ENCODE measurements around the gene ZNF507. TPM values are rescaled to one million over a fixed set of nuclear protein-coding genes. Genes with fewer than 3 reads are reported as not detected.
A peak's percentile ranks its signal among the peaks of the same experiment; 100 is the strongest.

ZNF507 gene
- total and polyA plus RNA-seq, 2 of the 8 experiments (the other 6 are each of a cell fraction or from before 2014, with no cell fraction given) = 8.6 to 28.8 TPM

DNA sequence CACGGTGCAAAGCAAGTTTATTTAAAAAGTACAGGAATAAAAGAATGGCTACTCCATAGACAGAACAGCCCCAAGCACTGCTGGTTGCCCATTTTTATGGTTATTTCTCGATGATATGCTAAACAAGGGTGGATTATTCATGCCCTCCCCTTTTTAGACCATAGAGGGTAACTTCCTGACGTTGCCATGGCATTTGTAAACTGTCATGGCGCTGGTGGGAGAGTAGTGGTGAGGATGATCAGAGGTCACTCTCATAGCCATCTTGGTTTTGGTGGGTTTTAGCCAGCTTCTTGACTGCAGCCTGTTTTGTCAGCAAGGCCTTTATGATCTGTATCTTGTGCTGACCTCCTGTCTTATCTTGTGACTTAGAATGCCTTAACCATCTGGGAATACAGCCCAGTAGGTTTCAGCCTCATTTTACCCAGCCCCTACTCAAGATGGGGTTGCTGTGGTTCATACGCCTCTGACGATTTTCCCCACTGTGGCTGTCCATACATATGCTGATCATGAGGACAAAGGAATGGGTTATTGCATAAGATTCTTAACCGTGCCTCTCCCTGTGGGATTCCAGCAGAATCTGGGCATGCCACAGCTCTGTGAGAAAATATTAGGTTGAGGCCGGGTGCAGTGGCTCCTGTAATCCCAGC, 36.9 kb upstream of the ZNF507 start:
- FAIRE-seq (peak; percentile 13), DNase-seq (ENCODE audit: low read depth in 1 of 2, low spot score in 2 of 2) (no peak)
- Histone ChIP-seq H3K4ac (replicated peaks; ENCODE audit: insufficient read length, low read depth, low read length) (no peak overlapping the region), H2BK12ac (ENCODE audit: low read depth, low read length) (no peak overlapping the region), H3K27me3 (replicated peaks in 1 of 4; ENCODE audit: control insufficient read depth in 3 of 4, extremely low read depth in 1 of 4, insufficient read depth in 3 of 4, low read length in 3 of 4) (no peaks in the 10 kb centered on the region), H2AFZ (ENCODE audit: low read length) (peak overlapping the region; percentile 85; the same call in 1 of the 2 replicates), H4K5ac (ENCODE audit: insufficient read length, low read depth, low read length) (no peak overlapping the region), H3K9ac (replicated peaks in 1 of 4; ENCODE audit: extremely low read depth in 1 of 4, low read depth in 3 of 4, low read length in 3 of 4) (no peak overlapping the region), H4K91ac (replicated peaks; ENCODE audit: insufficient read length, low read length) (no peak overlapping the region), H3K23me2 (ENCODE audit: low read depth, low read length) (no peaks in the 10 kb centered on the region), H2BK5ac (ENCODE audit: low read depth, low read length) (no peak overlapping the region), H3K4me1 (replicated peaks in 1 of 4; ENCODE audit: control insufficient read depth in 3 of 4, insufficient read depth in 4 of 4, low read length in 3 of 4) (peaks cover 0 to 9% (median 5%) of the 10 kb centered on the region in 4 experiments; a peak in 4 of 7 replicates), H3K23ac (ENCODE audit: insufficient read length) (no peak overlapping the region), H2BK120ac (replicated peaks; ENCODE audit: low read depth, low read length) (no peak overlapping the region), H3K4me3 (ENCODE audit: extremely low read depth in 1 of 4, insufficient read depth in 2 of 4, low read depth in 3 of 4, low read length in 4 of 4) (no peak overlapping the region), H3K14ac (ENCODE audit: insufficient read length) (no peak overlapping the region), H3K79me2 (ENCODE audit: control insufficient read depth in 1 of 2, insufficient read depth in 2 of 2, low read length in 2 of 2) (no peaks in the 10 kb centered on the region), H3K4me2 (ENCODE audit: insufficient read depth in 1 of 2, low read depth in 2 of 2, low read length in 2 of 2) (peak overlapping the region in 1 of 2 experiments; percentile 42; a peak in 2 of 4 replicates), H2BK15ac (ENCODE audit: low read length) (no peak overlapping the region), H3K56ac (replicated peaks; ENCODE audit: insufficient read length, low read depth, low read length) (no peak overlapping the region), H3K36me3 (ENCODE audit: control insufficient read depth in 2 of 4, insufficient read depth in 4 of 4, low read length in 3 of 4) (no peaks in the 10 kb centered on the region), H3K18ac (ENCODE audit: extremely low read depth, low read length) (no peak overlapping the region), H3K79me1 (ENCODE audit: low read depth, low read length) (no peaks in the 10 kb centered on the region), H4K20me1 (replicated peaks in 1 of 2; ENCODE audit: control insufficient read depth in 1 of 2, insufficient read depth in 2 of 2, low read length in 2 of 2) (no peaks in the 10 kb centered on the region), H3K9me3 (ENCODE audit: insufficient read depth in 2 of 2, low read depth in 1 of 2, low read length in 1 of 2) (0 out of 4 replicates have a peak, but pooled peaks cover 0 to 2% of the 10 kb centered on the region in 2 experiments), H3K27ac (ENCODE audit: low read depth, low read length) (peak overlapping the region; percentile 52; the same call in 1 of the 2 replicates), H2BK20ac (ENCODE audit: low read length) (no peak overlapping the region), H2AK5ac (ENCODE audit: low read depth, low read length) (no peak overlapping the region), H4K8ac (ENCODE audit: extremely low read depth, insufficient read depth, low read length) (no peak overlapping the region)
- CTCF ChIA-PET (ENCODE audit: partially characterized antibody) = interaction anchor here (4.8 kb wide), 1 partner anchor 11 kb away, joined by 19 read pairs; no protein-coding TSS in a partner anchor
- WGBS, 2 experiments (ENCODE audit: extremely low coverage in 1 of 2, insufficient coverage in 1 of 2, insufficient read length in 1 of 2, insufficient replicate concordance in 2 of 2, low coverage in 1 of 2, low lambda C conversion rate in 2 of 2, missing lambda C conversion rate in 1 of 2) = 58% methylated on average over 8 of the region's 8 CpGs; no CpG with 5 or more reads in 1 of the 2 experiments
- POLR2A ChIA-PET (ENCODE audit: partially characterized antibody) = no interaction called here
- TF ChIP-seq CEBPB (IDR thresholded peaks at IDR 0.05; ENCODE audit: low read depth, low read length) = peak; percentile 83
- peak; percentile 87 for TF ChIP-seq YY1 (IDR thresholded peaks at IDR 0.05; ENCODE audit: low read depth, low read length)
- TF ChIP-seq RAD21 (IDR thresholded peaks at IDR 0.05 in 1 of 2, conservative IDR thresholded peaks at IDR 0.05 in 1 of 2; ENCODE audit: low read depth in 2 of 2, low read length in 2 of 2) = no peak
- TF ChIP-seq HDAC2 (IDR thresholded peaks at IDR 0.05; ENCODE audit: borderline replicate concordance in 1 of 2, low read depth in 2 of 2, low read length in 2 of 2) = 0 out of 4 replicates have a peak, but pooled peaks of 1 of the 2 experiments have one; percentile 25
